OCI-LY1 (cell line): ENCODE measurements around the gene LINGO3.

Experiments
- CTCF ChIP-seq: fragments of 200-600 bp; sonication (generic), shearing (Covaris generic); IDR thresholded peaks from 2 replicates; pipeline ENCODE4 v1.5.1; 2017; ENCODE audit warnings: mild to moderate bottlenecking, antibody characterized with exemption, low read length, moderate library complexity, mixed read lengths
- EZH2 ChIP-seq: fragments of 200-600 bp; sonication (generic), shearing (Covaris generic); IDR thresholded peaks from 2 replicates; pipeline ENCODE4 v1.8.0; 2017; ENCODE audit warnings: borderline replicate concordance, mixed run types, mild to moderate bottlenecking, antibody characterized with exemption, low read length, moderate library complexity, mixed read lengths

- TF ChIP-seq CTCF (no peak), EZH2 (no peak)
Observed at GRCh38 chr19:2274185-2274711, 33.7 kb downstream of the LINGO3 start.
